HUES64 (cell line): ENCODE measurements around the gene STAT4.

ENCODE experiments used
- H3K27ac ChIP-seq: 2 replicates; pipeline ENCODE4 v1.7.0; 2013; ENCODE audit warnings: low read depth, low read length, inconsistent platforms
- H3K27me3 ChIP-seq: 2 replicates; pipeline ENCODE4 v1.6.1; 2013; ENCODE audit warnings: mild to moderate bottlenecking, low read length; ENCODE audit not compliant: insufficient read depth
- H3K36me3 ChIP-seq: 2 replicates; pipeline ENCODE4 v1.6.1; 2013; ENCODE audit warnings: mild to moderate bottlenecking, low read length; ENCODE audit not compliant: insufficient read depth
- H3K4me1 ChIP-seq: 2 replicates; pipeline ENCODE4 v1.6.1; 2013; ENCODE audit warnings: mild to moderate bottlenecking, low read length, moderate library complexity; ENCODE audit not compliant: insufficient read depth
- H3K4me3 ChIP-seq: 2 replicates; pipeline ENCODE4 v1.5.1; 2013; ENCODE audit warnings: mild to moderate bottlenecking, low read length, moderate library complexity
- H3K9ac ChIP-seq: 2 replicates; pipeline ENCODE4 v1.6.1; 2013; ENCODE audit warnings: mild to moderate bottlenecking, low read depth, low read length
- H3K9me3 ChIP-seq: 2 replicates; pipeline ENCODE4 v1.6.1; 2013; ENCODE audit warnings: low read depth, low read length; ENCODE audit not compliant: insufficient read depth
- WGBS: fragments of 150-250, 120-280 bp; methylation state at CpG from one replicate; pipeline ENCODE4 v1.1.7; 2013; ENCODE audit warnings: missing lambda C conversion rate; 5-methylcytosine and 5-hydroxymethylcytosine counted together

Gene STAT4

GRCh38 chr2:191187105-191187829, 36.5 kb upstream of the STAT4 start:
- Histone ChIP-seq H3K9ac (no peak overlapping the region), H3K27me3 (no peaks in the 10 kb centered on the region), H3K36me3 (no peaks in the 10 kb centered on the region), H3K9me3 (no peaks in the 10 kb centered on the region), H3K4me1 (no peaks in the 10 kb centered on the region), H3K4me3 (no peak overlapping the region), H3K27ac (no peak overlapping the region)
- 92% methylated on average over 9 of the region's 9 CpGs for WGBS

- Histone ChIP-seq H3K27me3 (no peaks in the 10 kb centered on the region), H3K4me1 (no peaks in the 10 kb centered on the region), H3K9ac (no peak overlapping the region), H3K9me3 (no peaks in the 10 kb centered on the region), H3K27ac (no peak overlapping the region), H3K36me3 (no peaks in the 10 kb centered on the region), H3K4me3 (no peak overlapping the region)
- 86% methylated on average over 2 of the region's 2 CpGs for WGBS
Measured at GRCh38 chr2:191184457-191184856, 33.7 kb upstream of the STAT4 start.

GRCh38 chr2:191183516-191183915, 32.7 kb upstream of the STAT4 start:
- Histone ChIP-seq H3K9me3 (no peaks in the 10 kb centered on the region), H3K27ac (no peak overlapping the region), H3K4me1 (no peaks in the 10 kb centered on the region), H3K27me3 (no peaks in the 10 kb centered on the region), H3K4me3 (no peak overlapping the region), H3K36me3 (no peaks in the 10 kb centered on the region), H3K9ac (no peak overlapping the region)

DNA sequence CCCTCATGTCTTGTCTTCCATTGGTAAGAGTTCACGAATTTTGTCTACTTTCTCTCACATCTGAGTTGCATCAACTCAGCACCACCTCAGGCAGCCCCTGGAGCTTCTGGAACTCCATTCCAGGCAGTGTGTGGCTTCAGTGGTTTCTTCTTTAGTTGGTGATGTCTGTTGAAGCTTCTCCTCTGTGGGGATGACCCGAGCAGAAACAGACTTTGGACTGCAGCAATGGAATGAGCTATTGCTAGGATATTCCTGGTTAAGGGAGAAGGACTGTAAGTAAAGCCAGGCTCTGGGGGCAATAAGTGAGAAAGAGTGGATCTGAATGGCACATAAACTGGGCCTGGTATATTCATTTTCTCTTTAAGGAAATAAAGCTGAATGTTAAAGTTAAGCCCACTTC, 32.3 kb upstream of the STAT4 start:
- Histone ChIP-seq H3K4me1 (no peaks in the 10 kb centered on the region), H3K9me3 (no peaks in the 10 kb centered on the region), H3K27me3 (no peaks in the 10 kb centered on the region), H3K36me3 (no peaks in the 10 kb centered on the region), H3K27ac (no peak overlapping the region), H3K9ac (no peak overlapping the region), H3K4me3 (no peak overlapping the region)
- 91% methylated on average over 2 of the region's 2 CpGs for WGBS

GRCh38 chr2:191180713-191181112, 29.9 kb upstream of the STAT4 start:
- no peak overlapping the region for H3K4me3 ChIP-seq
- H3K36me3 ChIP-seq = no peaks in the 10 kb centered on the region
- H3K27ac ChIP-seq = no peak overlapping the region
- H3K27me3 ChIP-seq = no peaks in the 10 kb centered on the region
- H3K4me1 ChIP-seq = no peaks in the 10 kb centered on the region
- H3K9ac ChIP-seq = no peak overlapping the region
- no peaks in the 10 kb centered on the region for H3K9me3 ChIP-seq

- Histone ChIP-seq H3K9me3 (no peaks in the 10 kb centered on the region), H3K4me1 (no peaks in the 10 kb centered on the region), H3K9ac (no peak overlapping the region), H3K27me3 (no peaks in the 10 kb centered on the region), H3K4me3 (no peak overlapping the region), H3K36me3 (no peaks in the 10 kb centered on the region), H3K27ac (no peak overlapping the region)
- 97% methylated on average over 2 of the region's 2 CpGs for WGBS
Measured at GRCh38 chr2:191180276-191180675, 29.5 kb upstream of the STAT4 start.

- H3K9ac ChIP-seq = no peak overlapping the region
- H3K4me1 ChIP-seq = peaks cover 11% of the 10 kb centered on the region
- 94% methylated on average over 8 of the region's 8 CpGs for WGBS
- no peaks in the 10 kb centered on the region for H3K9me3 ChIP-seq
- H3K4me3 ChIP-seq = no peak overlapping the region
- H3K27me3 ChIP-seq = no peaks in the 10 kb centered on the region
- no peaks in the 10 kb centered on the region for H3K36me3 ChIP-seq
- no peak overlapping the region for H3K27ac ChIP-seq
Measured at GRCh38 chr2:191178806-191179514, 28.2 kb upstream of the STAT4 start.

- Histone ChIP-seq H3K4me3 (no peak overlapping the region), H3K36me3 (no peaks in the 10 kb centered on the region), H3K9ac (no peak overlapping the region), H3K4me1 (peaks cover 13% of the 10 kb centered on the region), H3K9me3 (no peaks in the 10 kb centered on the region), H3K27ac (no peak overlapping the region), H3K27me3 (no peaks in the 10 kb centered on the region)
- 91% methylated on average over 2 of the region's 2 CpGs for WGBS
Measured at GRCh38 chr2:191177751-191178736, 27.2 kb upstream of the STAT4 start.

DNA sequence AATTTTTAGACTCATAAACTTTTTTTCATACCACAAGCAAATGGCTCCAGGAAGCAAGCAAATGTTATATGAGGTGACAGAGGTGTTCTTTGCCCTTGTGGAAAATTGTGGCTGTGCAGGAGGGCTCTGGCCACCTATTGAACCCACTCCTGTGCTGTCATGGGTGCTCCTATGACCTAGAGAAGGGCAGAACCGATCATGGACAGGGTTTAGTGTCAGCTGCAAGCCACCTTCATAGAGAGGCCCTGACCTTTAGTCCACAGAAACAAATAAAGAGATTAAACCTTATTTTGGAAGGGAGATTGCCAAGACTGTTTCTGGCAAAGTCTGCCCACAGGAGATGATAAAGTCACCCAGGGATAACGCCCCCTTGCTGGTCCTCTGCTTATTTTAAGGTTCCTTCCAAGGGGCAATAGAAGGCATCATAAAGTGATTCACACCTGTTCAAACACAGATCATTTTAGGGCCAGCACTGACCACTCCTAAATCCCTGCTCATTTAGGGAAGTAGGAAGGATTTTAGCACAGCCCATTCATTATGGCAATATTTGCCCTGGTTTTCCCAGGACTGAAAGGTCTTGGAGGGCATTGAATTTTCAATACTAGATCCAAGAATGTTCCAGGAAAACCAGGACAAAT, 26.1 kb upstream of the STAT4 start:
- Histone ChIP-seq H3K4me1 (peaks cover 13% of the 10 kb centered on the region), H3K9me3 (no peaks in the 10 kb centered on the region), H3K27ac (no peak overlapping the region), H3K36me3 (no peaks in the 10 kb centered on the region), H3K27me3 (no peaks in the 10 kb centered on the region), H3K4me3 (no peak overlapping the region), H3K9ac (no peak overlapping the region)
- 93% methylated on average over 2 of the region's 2 CpGs for WGBS

DNA sequence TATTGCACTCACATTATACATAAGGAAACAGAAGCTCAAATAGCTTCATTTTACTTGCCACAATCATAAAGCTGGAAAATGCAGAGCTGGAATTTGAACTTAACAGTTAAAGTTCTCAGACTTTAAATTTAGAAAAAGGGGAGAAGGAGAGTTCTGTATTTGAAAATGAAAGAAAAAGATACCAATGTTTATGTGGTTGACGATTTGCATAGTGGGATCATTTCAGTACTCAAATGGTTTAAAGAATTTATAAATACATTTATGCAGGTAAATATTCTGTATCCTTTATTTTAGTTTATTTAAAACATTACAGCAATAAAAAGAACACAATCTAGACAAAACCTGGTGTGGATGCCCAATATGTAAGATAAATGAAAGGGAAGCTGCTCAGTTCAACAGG, 25.5 kb upstream of the STAT4 start:
- H3K27ac ChIP-seq = no peak overlapping the region
- no peaks in the 10 kb centered on the region for H3K9me3 ChIP-seq
- no peak overlapping the region for H3K4me3 ChIP-seq
- 100% methylated on average over 1 of the region's 1 CpG for WGBS
- peaks cover 13% of the 10 kb centered on the region for H3K4me1 ChIP-seq
- no peaks in the 10 kb centered on the region for H3K27me3 ChIP-seq
- no peak overlapping the region for H3K9ac ChIP-seq
- H3K36me3 ChIP-seq = no peaks in the 10 kb centered on the region
